Measurements from ENCODE around the gene THUMPD3.

The THUMPD3 gene

GRCh38 chr3:9411302-9411701 is 48.4 kb downstream of the THUMPD3 start:
- no peak for DNase-seq (ENCODE audit: low read depth)
- no peak overlapping the region for H3K4me3 ChIP-seq (ENCODE audit: low read depth, low read length)
- TF ChIP-seq CTCF (IDR thresholded peaks at IDR 0.05; ENCODE audit: low read depth, low read length) (no peak), POLR2A (IDR thresholded peaks at IDR 0.05; ENCODE audit: extremely low read depth, insufficient read length) (no peak), MYC (IDR thresholded peaks at IDR 0.05; ENCODE audit: low read depth, low read length) (no peak), MAX (IDR thresholded peaks at IDR 0.05; ENCODE audit: low read depth, low read length) (no peak)

DNA sequence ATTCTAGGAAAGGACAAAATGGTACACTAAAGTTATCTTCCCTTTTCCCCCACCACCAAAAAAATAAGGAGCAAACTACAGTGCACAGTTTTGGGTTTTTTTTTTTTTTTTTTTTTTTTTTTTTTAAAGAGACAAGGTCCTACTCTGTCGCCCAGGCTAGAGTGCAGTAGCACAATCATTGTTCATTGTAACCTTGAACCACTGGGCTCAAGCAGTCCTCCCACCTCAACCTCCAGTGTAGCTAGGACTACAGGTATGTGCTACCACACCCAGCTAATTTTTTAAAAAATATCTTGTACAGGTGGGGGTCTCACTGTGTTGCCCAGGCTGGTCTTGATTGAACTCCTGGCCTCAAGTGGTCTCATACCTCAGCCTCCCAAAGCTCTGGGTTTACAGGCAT is 49.4 kb downstream of the THUMPD3 start:
- TF ChIP-seq MYC (IDR thresholded peaks at IDR 0.05; ENCODE audit: low read depth, low read length) (no peak), CTCF (IDR thresholded peaks at IDR 0.05; ENCODE audit: low read depth, low read length) (no peak), MAX (IDR thresholded peaks at IDR 0.05; ENCODE audit: low read depth, low read length) (no peak), POLR2A (IDR thresholded peaks at IDR 0.05; ENCODE audit: extremely low read depth, insufficient read length) (no peak)
- no peak for DNase-seq (ENCODE audit: low read depth)
- H3K4me3 ChIP-seq (ENCODE audit: low read depth, low read length): no peak overlapping the region

GRCh38 chr3:9414826-9415225 is 52.0 kb downstream of the THUMPD3 start:
- TF ChIP-seq CTCF (IDR thresholded peaks at IDR 0.05; ENCODE audit: low read depth, low read length): no peak
- no peak for TF ChIP-seq POLR2A (IDR thresholded peaks at IDR 0.05; ENCODE audit: extremely low read depth, insufficient read length)
- TF ChIP-seq MYC (IDR thresholded peaks at IDR 0.05; ENCODE audit: low read depth, low read length): no peak
- TF ChIP-seq MAX (IDR thresholded peaks at IDR 0.05; ENCODE audit: low read depth, low read length): no peak
- DNase-seq (ENCODE audit: low read depth): no peak
- H3K4me3 ChIP-seq (ENCODE audit: low read depth, low read length): no peak overlapping the region

DNA sequence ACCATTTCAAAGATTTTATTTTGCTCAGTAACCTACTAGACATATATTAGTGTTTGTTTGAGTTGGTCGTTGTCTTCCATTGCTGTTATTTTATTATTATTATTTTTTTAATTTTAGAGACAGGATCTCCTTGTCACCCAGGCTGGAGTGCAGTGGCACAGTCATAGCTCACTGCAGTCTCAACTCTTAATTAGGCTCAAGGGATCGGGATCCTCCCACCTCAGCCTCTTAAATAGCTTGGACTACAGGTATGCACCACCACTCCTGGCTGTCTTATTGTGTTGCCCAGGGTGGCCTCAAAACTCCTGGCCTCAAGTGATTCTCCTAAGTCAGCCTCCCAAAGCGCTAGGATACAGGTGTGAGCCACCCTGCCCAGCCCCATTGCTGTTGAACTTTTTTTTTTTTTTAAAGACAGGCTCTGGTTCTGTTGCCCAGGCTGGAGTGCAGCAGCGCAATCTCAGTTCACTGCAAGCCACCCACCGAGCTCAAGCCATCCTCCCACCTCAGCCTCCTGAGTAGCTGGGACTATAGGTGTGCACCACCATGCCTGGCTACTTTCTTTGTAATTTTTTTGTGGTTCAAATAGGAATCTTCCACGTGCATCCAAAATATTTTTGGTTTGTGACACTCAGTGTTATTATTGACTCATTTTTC is 52.8 kb downstream of the THUMPD3 start:
- TF ChIP-seq MAX (IDR thresholded peaks at IDR 0.05; ENCODE audit: low read depth, low read length) (no peak), MYC (IDR thresholded peaks at IDR 0.05; ENCODE audit: low read depth, low read length) (no peak), CTCF (IDR thresholded peaks at IDR 0.05; ENCODE audit: low read depth, low read length) (no peak), POLR2A (IDR thresholded peaks at IDR 0.05; ENCODE audit: extremely low read depth, insufficient read length) (no peak)
- no peak for DNase-seq (ENCODE audit: low read depth)
- no peak overlapping the region for H3K4me3 ChIP-seq (ENCODE audit: low read depth, low read length)

DNA sequence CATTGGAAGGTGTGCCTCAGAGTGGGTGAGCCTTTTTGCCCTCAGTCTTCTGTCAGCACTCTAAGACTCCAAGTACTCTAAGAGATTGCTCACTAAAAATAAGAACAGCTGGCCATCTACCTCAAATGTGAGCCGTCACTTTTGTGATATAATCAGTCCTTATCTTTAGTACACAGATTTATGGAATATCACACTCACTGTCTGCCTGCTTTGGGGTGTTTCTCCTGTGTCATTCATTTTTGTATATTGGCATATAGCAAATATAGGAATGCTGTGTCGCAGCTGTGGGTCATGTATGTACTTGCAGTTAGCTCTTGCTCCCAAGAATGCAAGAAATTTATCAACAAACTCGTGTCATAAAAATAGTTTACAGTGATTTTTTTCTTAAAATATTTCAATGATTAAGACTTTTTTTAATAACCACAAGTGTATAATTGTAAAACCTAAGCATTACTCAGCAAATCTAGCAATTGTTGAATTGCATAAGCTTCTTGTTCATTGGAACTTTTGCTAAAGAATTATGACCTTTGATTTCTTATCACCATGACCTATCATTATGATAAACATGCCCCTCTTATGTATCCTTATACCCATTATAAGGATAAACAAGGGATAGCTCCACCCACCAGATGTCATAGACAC is 53.4 kb downstream of the THUMPD3 start:
- no peak overlapping the region for H3K4me3 ChIP-seq (ENCODE audit: low read depth, low read length)
- no peak for TF ChIP-seq MYC (IDR thresholded peaks at IDR 0.05; ENCODE audit: low read depth, low read length)
- no peak for TF ChIP-seq CTCF (IDR thresholded peaks at IDR 0.05; ENCODE audit: low read depth, low read length)
- no peak for TF ChIP-seq POLR2A (IDR thresholded peaks at IDR 0.05; ENCODE audit: extremely low read depth, insufficient read length)
- DNase-seq (ENCODE audit: low read depth): no peak
